H1 (cell line): ENCODE results near the gene TNFRSF1A. TPM values are rescaled to one million over a fixed set of nuclear protein-coding genes. Genes with fewer than 3 reads are reported as not detected.

Source experiments
- CTCF ChIA-PET: fragments of 300-600 bp; sonication (Branson Sonifier 250); formaldehyde crosslinking; loops from one replicate; lab custom pipeline; 2021; ENCODE audit not compliant: partially characterized antibody; lab: Charles Lee
- POLR2A ChIA-PET: fragments of 300-600 bp; sonication (Branson Sonifier 250); formaldehyde crosslinking; loops from one replicate; lab custom pipeline; 2021; ENCODE audit warnings: inconsistent platforms; ENCODE audit not compliant: partially characterized antibody; lab: Charles Lee
- DNase-seq, 2 experiments: peaks; one replicate each; pipeline versions ENCODE4 v3.0.0 to v3.0.0-alpha.2; 2010 to 2022; ENCODE audit warnings: low spot score in 2 of 2, low read depth in 1 of 2, mixed read lengths in 1 of 2
- FAIRE-seq: peaks from 2 replicates; lab custom pipeline; 2011; peaks lifted over from hg19 to GRCh38; lab: Jason Lieb, UNC
- H2AFZ ChIP-seq: 2 replicates; pipeline ENCODE4 v1.8.1; 2012; ENCODE audit warnings: low read length, inconsistent platforms
- H2AK5ac ChIP-seq: 2 replicates; pipeline ENCODE4 v1.6.1; 2013; ENCODE audit warnings: low read depth, low read length
- H2BK120ac ChIP-seq: replicated peaks from 2 replicates; pipeline ENCODE3; 2013; ENCODE audit warnings: low read depth, low read length, inconsistent platforms
- H2BK12ac ChIP-seq: 2 replicates; pipeline ENCODE4 v1.6.1; 2013; ENCODE audit warnings: low read depth, low read length
- H2BK15ac ChIP-seq: 2 replicates; pipeline ENCODE4 v1.6.1; 2013; ENCODE audit warnings: low read length
- H2BK20ac ChIP-seq: 2 replicates; pipeline ENCODE4 v1.6.1; 2013; ENCODE audit warnings: low read length
- H2BK5ac ChIP-seq: 2 replicates; pipeline ENCODE4 v1.6.1; 2013; ENCODE audit warnings: low read depth, low read length
- H3K14ac ChIP-seq: 2 replicates; pipeline ENCODE4 v1.6.1; 2013; ENCODE audit warnings: inconsistent platforms; ENCODE audit not compliant: insufficient read length
- H3K18ac ChIP-seq: 2 replicates; pipeline ENCODE4 v1.6.1; 2013; ENCODE audit warnings: low read length; ENCODE audit errors: extremely low read depth
- H3K23ac ChIP-seq: 2 replicates; pipeline ENCODE4 v1.6.1; 2013; ENCODE audit warnings: inconsistent platforms; ENCODE audit not compliant: insufficient read length
- H3K23me2 ChIP-seq: 2 replicates; pipeline ENCODE4 v1.6.1; 2013; ENCODE audit warnings: low read depth, low read length
- H3K27ac ChIP-seq: 2 replicates; pipeline ENCODE4 v1.6.1; 2011; ENCODE audit warnings: low read depth, low read length, inconsistent platforms
- H3K27me3 ChIP-seq, 4 experiments: replicated peaks in 1 of 4; 1 replicate in 1 of 4; 2 replicates in 3 of 4; pipeline versions ENCODE4 v1.6.1 to v1.8.1; 2011 to 2013; ENCODE audit warnings: low read length in 3 of 4, mild to moderate bottlenecking in 3 of 4, inconsistent platforms in 2 of 4, mixed read lengths in 2 of 4, moderate library complexity in 1 of 4; ENCODE audit not compliant: control insufficient read depth in 3 of 4, insufficient read depth in 3 of 4; ENCODE audit errors: extremely low read depth in 1 of 4
- H3K36me3 ChIP-seq, 4 experiments: 2 replicates each; pipeline versions ENCODE4 v1.6.1 to v1.8.1; 2011 to 2013; ENCODE audit warnings: mild to moderate bottlenecking in 4 of 4, low read length in 3 of 4, moderate library complexity in 2 of 4, control low read depth in 1 of 4, inconsistent platforms in 1 of 4; ENCODE audit not compliant: insufficient read depth in 4 of 4, control insufficient read depth in 2 of 4
- H3K4ac ChIP-seq: replicated peaks from 2 replicates; pipeline ENCODE3; 2013; ENCODE audit warnings: low read length, low read depth, mixed read lengths, inconsistent platforms; ENCODE audit not compliant: insufficient read length
- H3K4me1 ChIP-seq, 4 experiments: replicated peaks in 1 of 4; 1 replicate in 1 of 4; 2 replicates in 3 of 4; pipeline versions ENCODE4 v1.6.1 to v1.8.1; 2011 to 2013; ENCODE audit warnings: low read length in 3 of 4, inconsistent platforms in 2 of 4, mixed read lengths in 1 of 4; ENCODE audit not compliant: insufficient read depth in 4 of 4, control insufficient read depth in 3 of 4
- H3K4me2 ChIP-seq, 2 experiments: 2 replicates each; pipeline versions ENCODE4 v1.6.1 to v1.8.1; 2011 to 2013; ENCODE audit warnings: low read depth in 2 of 2, low read length in 2 of 2, control low read depth in 1 of 2, inconsistent platforms in 1 of 2, mild to moderate bottlenecking in 1 of 2; ENCODE audit not compliant: insufficient read depth in 1 of 2
- H3K4me3 ChIP-seq, 4 experiments: fragments of 200-600, 300-600 bp in 1 of 4; sonication (generic), shearing (Covaris generic), sonication (Bioruptor Twin) in 1 of 4; 2 replicates each; pipeline versions ENCODE4 v1.5.1 to v1.8.1; 2011 to 2016; ENCODE audit warnings: low read length in 4 of 4, low read depth in 3 of 4, control low read depth in 2 of 4, inconsistent platforms in 2 of 4, mild to moderate bottlenecking in 2 of 4, mixed read lengths in 1 of 4, moderate library complexity in 1 of 4; ENCODE audit not compliant: insufficient read depth in 2 of 4; ENCODE audit errors: extremely low read depth in 1 of 4
- H3K56ac ChIP-seq: replicated peaks from 2 replicates; pipeline ENCODE3; 2013; ENCODE audit warnings: low read depth, mild to moderate bottlenecking, mixed read lengths, low read length, inconsistent platforms; ENCODE audit not compliant: insufficient read length
- H3K79me1 ChIP-seq: 2 replicates; pipeline ENCODE4 v1.6.1; 2013; ENCODE audit warnings: low read depth, low read length, control low read depth
- H3K79me2 ChIP-seq, 2 experiments: 2 replicates each; pipeline versions ENCODE4 v1.6.1 to v1.8.1; 2012 to 2013; ENCODE audit warnings: low read length in 2 of 2, mild to moderate bottlenecking in 2 of 2, inconsistent platforms in 1 of 2; ENCODE audit not compliant: insufficient read depth in 2 of 2, control insufficient read depth in 1 of 2
- H3K9ac ChIP-seq, 4 experiments: replicated peaks in 1 of 4; 1 replicate in 1 of 4; 2 replicates in 3 of 4; pipeline versions ENCODE4 v1.6.1 to v1.8.1; 2011 to 2013; ENCODE audit warnings: low read depth in 3 of 4, low read length in 3 of 4, control low read depth in 2 of 4, mild to moderate bottlenecking in 2 of 4, moderate library complexity in 2 of 4, inconsistent platforms in 1 of 4; ENCODE audit errors: extremely low read depth in 1 of 4
- H3K9me3 ChIP-seq, 2 experiments: 2 replicates each; pipeline versions ENCODE4 v1.6.1 to v1.8.1; 2012 to 2013; ENCODE audit warnings: mild to moderate bottlenecking in 2 of 2, moderate library complexity in 2 of 2, control low read depth in 1 of 2, inconsistent platforms in 1 of 2, low read depth in 1 of 2, low read length in 1 of 2, mixed read lengths in 1 of 2; ENCODE audit not compliant: insufficient read depth in 2 of 2
- H4K20me1 ChIP-seq, 2 experiments: replicated peaks in 1 of 2; 2 replicates each; pipeline versions ENCODE3 to v1.8.1; 2011 to 2013; ENCODE audit warnings: inconsistent platforms in 2 of 2, low read length in 2 of 2, mild to moderate bottlenecking in 1 of 2; ENCODE audit not compliant: insufficient read depth in 2 of 2, control insufficient read depth in 1 of 2
- H4K5ac ChIP-seq: 2 replicates; pipeline ENCODE4 v1.6.1; 2013; ENCODE audit warnings: low read length, low read depth, mixed read lengths, inconsistent platforms; ENCODE audit not compliant: insufficient read length
- H4K8ac ChIP-seq: 2 replicates; pipeline ENCODE4 v1.8.0; 2013; ENCODE audit warnings: mild to moderate bottlenecking, moderate library complexity, low read length, inconsistent platforms; ENCODE audit not compliant: insufficient read depth; ENCODE audit errors: extremely low read depth
- H4K91ac ChIP-seq: replicated peaks from 2 replicates; pipeline ENCODE3; 2013; ENCODE audit warnings: low read length, mixed read lengths, inconsistent platforms; ENCODE audit not compliant: insufficient read length
- CBX5 ChIP-seq: fragments of 300-800, 300-1000 bp; sonication (generic); IDR thresholded peaks from 2 replicates; pipeline ENCODE4 v1.7.1; 2016; ENCODE audit warnings: antibody characterized with exemption, low read length, low read depth
- EGR1 ChIP-seq: IDR thresholded peaks from 2 replicates; pipeline ENCODE4 v1.6.1; 2011; ENCODE audit warnings: low read depth, low read length, borderline replicate concordance
- EZH2 ChIP-seq: fragments of 200-600 bp; sonication (generic); IDR thresholded peaks from 2 replicates; pipeline ENCODE4 v1.7.1; 2012; ENCODE audit warnings: low read depth, mild to moderate bottlenecking, moderate library complexity, low read length, inconsistent platforms; ENCODE audit not compliant: severe bottlenecking
- PHF8 ChIP-seq: fragments of 200-600 bp; sonication (generic); conservative IDR thresholded peaks from 2 replicates; pipeline ENCODE4 v1.7.1; 2012; ENCODE audit warnings: low read depth, mild to moderate bottlenecking, inconsistent platforms, low read length, moderate library complexity
- POLR2AphosphoS5 ChIP-seq: IDR thresholded peaks from 2 replicates; pipeline ENCODE4 v1.6.1; 2011; ENCODE audit warnings: low read depth, low read length
- TAF7 ChIP-seq: optimal IDR thresholded peaks from 2 replicates; pipeline ENCODE3; 2011; ENCODE audit warnings: low read depth, mild to moderate bottlenecking, inconsistent platforms, low read length, moderate library complexity, borderline replicate concordance
- TEAD4 ChIP-seq: IDR thresholded peaks from 2 replicates; pipeline ENCODE4 v1.6.1; 2012; ENCODE audit warnings: low read depth, low read length, inconsistent platforms, mixed read lengths
- YY1 ChIP-seq: IDR thresholded peaks from 2 replicates; pipeline ENCODE4 v1.6.1; 2011; ENCODE audit warnings: low read depth, mild to moderate bottlenecking, low read length
- WGBS, 2 experiments: shearing (Covaris generic) in 1 of 2; methylation state at CpG; one replicate each; pipeline versions ENCODE4 v1.1.6 to v1.1.7; 2013 to 2015; ENCODE audit warnings: low lambda C conversion rate in 2 of 2, mixed read lengths in 2 of 2, inconsistent platforms in 1 of 2, low coverage in 1 of 2, missing lambda C conversion rate in 1 of 2; ENCODE audit not compliant: insufficient replicate concordance in 2 of 2, insufficient coverage in 1 of 2, insufficient read length in 1 of 2; ENCODE audit errors: extremely low coverage in 1 of 2, missing lambda C conversion rate in 1 of 2; 5-methylcytosine and 5-hydroxymethylcytosine counted together
- polyA plus RNA-seq, 7 experiments: library from polyadenylated mRNA; depleted of rRNA in 3 of 7; stranded (reverse) in 5 of 7; unstranded in 2 of 7; fragments of >200 nt in 5 of 7; fragments of 200-250 nt in 2 of 7; gene quantifications; 1 replicate in 5 of 7; 2 replicates in 1 of 7; 4 replicates in 1 of 7; pipeline versions ENCODE4 v1.2.1 to v1.2.3, GENCODE V29; 2011 to 2013; ENCODE audit warnings: missing spikeins in 2 of 7, mixed read lengths in 2 of 7
- total RNA-seq: library from RNA; stranded (reverse); fragmentation: NEBNext Ultra II Directional; extraction: Animal tissue kit (Norgen Biotek cat#: 25700); gene quantifications from 2 replicates; pipeline ENCODE4 v1.2.1, GENCODE V29; 2021
- TF ChIP-seq, protein P1 (sequence below): IDR thresholded peaks from 2 replicates; pipeline ENCODE4 v1.6.1; 2012; ENCODE audit warnings: low read length, inconsistent platforms

The TNFRSF1A gene
- total and polyA plus RNA-seq, 2 of the 8 experiments (the other 6 are each of a cell fraction or from before 2014, with no cell fraction given): 28.7 to 42.1 TPM

DNA sequence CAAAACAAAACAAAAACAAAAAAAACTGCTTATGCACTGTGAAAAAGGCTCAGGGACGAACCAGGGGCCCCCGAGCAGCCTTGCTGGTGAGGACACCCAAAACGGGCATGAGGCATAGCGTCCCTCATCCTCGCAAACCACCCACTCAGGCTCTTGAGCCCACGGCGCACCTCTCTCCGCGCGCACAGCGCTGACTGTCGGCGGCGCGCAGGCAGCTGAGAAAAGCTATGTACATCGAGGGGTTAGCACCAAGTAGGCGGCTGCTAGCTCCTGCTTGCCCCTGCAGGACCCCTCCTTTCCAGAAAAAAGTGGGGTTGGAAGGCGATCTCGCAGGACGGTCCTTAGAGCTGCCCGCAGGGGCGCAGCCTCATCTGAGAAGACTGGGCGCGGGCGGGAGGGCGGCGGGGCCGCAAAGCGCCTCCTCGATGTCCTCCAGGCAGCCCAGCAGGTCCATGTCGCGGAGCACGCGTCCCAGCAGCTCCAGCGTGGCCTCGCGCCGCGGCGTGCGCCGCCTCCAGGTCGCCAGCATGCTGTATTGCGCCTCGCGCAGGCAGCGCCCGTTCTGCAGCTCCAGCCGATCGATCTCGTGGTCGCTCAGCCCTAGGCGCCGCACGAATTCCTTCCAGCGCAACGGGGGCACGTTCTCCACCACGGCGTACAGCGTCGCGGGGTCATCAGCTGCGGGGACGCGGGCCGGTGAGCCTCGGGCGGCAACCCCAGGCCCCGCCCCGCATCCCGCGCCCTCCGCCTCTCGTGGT is 12.8 kb downstream of the TNFRSF1A start:
- Histone ChIP-seq H2BK5ac (peak overlapping the region; percentile 60), H4K20me1 (no peaks in the 10 kb centered on the region), H3K14ac (no peak overlapping the region), H2BK12ac (peak overlapping the region; percentile 50; the same call in 1 of the 2 replicates), H2BK20ac (no peak overlapping the region), H3K4ac (no peak overlapping the region), H3K27ac (no peak overlapping the region), H3K27me3 (no peaks in the 10 kb centered on the region), H4K91ac (no peak overlapping the region), H4K5ac (no peak overlapping the region), H2AK5ac (no peak overlapping the region), H3K79me1 (no peaks in the 10 kb centered on the region; the same call in 1 of the 2 replicates), H3K36me3 (peaks cover 17 to 47% (median 29%) of the 10 kb centered on the region in 4 experiments; a peak in 5 of 8 replicates), H3K4me3 (no peak overlapping the region; a peak in 1 of 8 replicates), H3K9me3 (no peaks in the 10 kb centered on the region), H3K23ac (no peak overlapping the region), H4K8ac (peak overlapping the region; percentile 84; the same call in 1 of the 2 replicates), H3K9ac (peak overlapping the region in 2 of 4 experiments; percentile 8 to 15; a peak in 2 of 7 replicates), H2AFZ (no peak overlapping the region), H3K79me2 (peaks cover 0 to 6% of the 10 kb centered on the region in 2 experiments; a peak in 2 of 4 replicates), H2BK120ac (no peak overlapping the region), H3K4me1 (peaks cover 5 to 37% (median 21%) of the 10 kb centered on the region in 4 experiments), H3K4me2 (peak overlapping the region; percentile 14 to 25; a peak in 3 of 4 replicates), H3K18ac (peak overlapping the region; percentile 60), H2BK15ac (no peak overlapping the region), H3K23me2 (no peaks in the 10 kb centered on the region; the same call in 1 of the 2 replicates), H3K56ac (no peak overlapping the region)
- 77% methylated on average over 51 of the region's 75 CpGs; no CpG with 5 or more reads in 1 of the 2 experiments for WGBS, 2 experiments
- DNase-seq (peak in 1 of 2 experiments; percentile 77), FAIRE-seq (no peak)
- CTCF ChIA-PET: interaction anchor here (0.6 to 7.8 kb wide), 15 partner anchors 8 to 292 kb away, joined by 3 to 109 read pairs (median 5); partner anchors contain the start of genes SCNN1A, TNFRSF1A and VAMP1
- POLR2A ChIA-PET: interaction anchor here (0.6 to 17.5 kb wide), 15 partner anchors 9 to 205 kb away, joined by 3 to 286 read pairs (median 6); partner anchors contain the start of genes GAPDH, LTBR, SCNN1A and TNFRSF1A
- peak; percentile 55 for TF ChIP-seq POLR2AphosphoS5
- 0 out of 2 replicates have a peak, but pooled peaks have one; percentile 22 for TF ChIP-seq TEAD4
- TF ChIP-seq, protein P1, sequence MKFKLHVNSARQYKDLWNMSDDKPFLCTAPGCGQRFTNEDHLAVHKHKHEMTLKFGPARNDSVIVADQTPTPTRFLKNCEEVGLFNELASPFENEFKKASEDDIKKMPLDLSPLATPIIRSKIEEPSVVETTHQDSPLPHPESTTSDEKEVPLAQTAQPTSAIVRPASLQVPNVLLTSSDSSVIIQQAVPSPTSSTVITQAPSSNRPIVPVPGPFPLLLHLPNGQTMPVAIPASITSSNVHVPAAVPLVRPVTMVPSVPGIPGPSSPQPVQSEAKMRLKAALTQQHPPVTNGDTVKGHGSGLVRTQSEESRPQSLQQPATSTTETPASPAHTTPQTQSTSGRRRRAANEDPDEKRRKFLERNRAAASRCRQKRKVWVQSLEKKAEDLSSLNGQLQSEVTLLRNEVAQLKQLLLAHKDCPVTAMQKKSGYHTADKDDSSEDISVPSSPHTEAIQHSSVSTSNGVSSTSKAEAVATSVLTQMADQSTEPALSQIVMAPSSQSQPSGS: no peak
- TF ChIP-seq TAF7: no peak
- TF ChIP-seq EZH2: no peak
- TF ChIP-seq YY1: no peak
- TF ChIP-seq EGR1: no peak
- TF ChIP-seq CBX5: no peak
- TF ChIP-seq PHF8: no peak
